Activated CD4-positive, alpha-beta T cell treated with anti-CD3 and anti-CD28 coated beads, Interleukin-2, amount 10 ng/mL, durations not matched to agents 24 days and 14 days (primary cell): ENCODE results near the gene CGRRF1. TPM values are rescaled to one million over a fixed set of nuclear protein-coding genes. Genes with fewer than 3 reads are reported as not detected.

Experiments used
- DNase-seq: peaks from one replicate; pipeline ENCODE4 v3.0.0; 2022
- H3K27ac Mint-ChIP-seq: one replicate; pipeline ENCODE4 v1.8.0; 2022; ENCODE audit warnings: mild to moderate bottlenecking, mixed read lengths
- H3K27me3 Mint-ChIP-seq: one replicate; pipeline ENCODE4 v1.8.0; 2022; ENCODE audit warnings: mixed read lengths
- H3K36me3 Mint-ChIP-seq: one replicate; pipeline ENCODE4 v1.8.0; 2022; ENCODE audit warnings: low read depth, mild to moderate bottlenecking, mixed read lengths
- H3K4me1 Mint-ChIP-seq: one replicate; pipeline ENCODE4 v1.8.0; 2021; ENCODE audit warnings: mixed read lengths
- H3K4me3 Mint-ChIP-seq: one replicate; pipeline ENCODE4 v1.8.0; 2022; ENCODE audit warnings: mild to moderate bottlenecking, moderate library complexity, mixed read lengths
- H3K9me3 Mint-ChIP-seq: one replicate; pipeline ENCODE4 v1.8.0; 2021; ENCODE audit warnings: mixed read lengths
- intact Hi-C: fragments of 100-400 bp; cut with micrococcal nuclease; formaldehyde crosslinking; loops from one replicate; pipeline ENCODE4 v1.15.1; 2023
- total RNA-seq: library from RNA; stranded (reverse); gene quantifications from 2 replicates; pipeline ENCODE4 v1.2.3, GENCODE V29; 2022

Gene CGRRF1
- total RNA-seq, 1 donor from 2014 or later: 11.9 TPM

- no peaks in the 10 kb centered on the region for H3K27me3 Mint-ChIP-seq
- peaks cover 6% of the 10 kb centered on the region for H3K36me3 Mint-ChIP-seq
- H3K4me1 Mint-ChIP-seq: peaks cover 2% of the 10 kb centered on the region
- intact Hi-C loops: no loop called here
- DNase-seq: no peak
- H3K9me3 Mint-ChIP-seq: no peaks in the 10 kb centered on the region
- H3K27ac Mint-ChIP-seq: no peak overlapping the region
- no peak overlapping the region for H3K4me3 Mint-ChIP-seq
Observed at GRCh38 chr14:54538055-54538454, 28.3 kb downstream of the CGRRF1 start.

- Mint-ChIP-seq H3K27me3 (peaks cover 11% of the 10 kb centered on the region), H3K36me3 (no peaks in the 10 kb centered on the region), H3K27ac (no peak overlapping the region), H3K9me3 (peaks cover 6% of the 10 kb centered on the region), H3K4me1 (no peaks in the 10 kb centered on the region), H3K4me3 (no peak overlapping the region)
- DNase-seq: no peak
- intact Hi-C loops: no loop called here
Observed at GRCh38 chr14:54547583-54547982, 37.9 kb downstream of the CGRRF1 start.

- intact Hi-C loops: no loop called here
Observed at GRCh38 chr14:54548491-54548890, 38.8 kb downstream of the CGRRF1 start.

GRCh38 chr14:54549862-54550261 is 40.2 kb downstream of the CGRRF1 start:
- Mint-ChIP-seq H3K27ac (no peak overlapping the region), H3K36me3 (no peaks in the 10 kb centered on the region), H3K4me1 (no peaks in the 10 kb centered on the region), H3K27me3 (peaks cover 15% of the 10 kb centered on the region), H3K4me3 (no peak overlapping the region), H3K9me3 (peaks cover 6% of the 10 kb centered on the region)
- intact Hi-C loops: no loop called here
- no peak for DNase-seq

More at GRCh38 chr14:54548491-54548890, 38.8 kb downstream of the CGRRF1 start:
- Mint-ChIP-seq H3K36me3 (no peaks in the 10 kb centered on the region), H3K27ac (no peak overlapping the region), H3K4me1 (no peaks in the 10 kb centered on the region), H3K4me3 (no peak overlapping the region), H3K9me3 (peaks cover 6% of the 10 kb centered on the region), H3K27me3 (peaks cover 15% of the 10 kb centered on the region)
- no peak for DNase-seq

GRCh38 chr14:54550514-54550913 is 40.8 kb downstream of the CGRRF1 start:
- H3K4me1 Mint-ChIP-seq: no peaks in the 10 kb centered on the region
- peaks cover 6% of the 10 kb centered on the region for H3K9me3 Mint-ChIP-seq
- intact Hi-C loops: no loop called here
- no peak overlapping the region for H3K4me3 Mint-ChIP-seq
- H3K36me3 Mint-ChIP-seq: no peaks in the 10 kb centered on the region
- peak; percentile 22 for DNase-seq
- peaks cover 15% of the 10 kb centered on the region for H3K27me3 Mint-ChIP-seq
- no peak overlapping the region for H3K27ac Mint-ChIP-seq

GRCh38 chr14:54554401-54554800 is 44.7 kb downstream of the CGRRF1 start:
- Mint-ChIP-seq H3K4me1 (no peaks in the 10 kb centered on the region), H3K4me3 (no peak overlapping the region), H3K27me3 (peaks cover 12% of the 10 kb centered on the region), H3K36me3 (no peaks in the 10 kb centered on the region), H3K9me3 (no peaks in the 10 kb centered on the region), H3K27ac (no peak overlapping the region)
- intact Hi-C loops: no loop called here
- no peak for DNase-seq

- peaks cover 17% of the 10 kb centered on the region for H3K27me3 Mint-ChIP-seq
- H3K4me3 Mint-ChIP-seq: no peak overlapping the region
- H3K4me1 Mint-ChIP-seq: no peaks in the 10 kb centered on the region
- intact Hi-C loops: no loop called here
- no peaks in the 10 kb centered on the region for H3K36me3 Mint-ChIP-seq
- H3K27ac Mint-ChIP-seq: no peak overlapping the region
- DNase-seq: no peak
- H3K9me3 Mint-ChIP-seq: no peaks in the 10 kb centered on the region
Observed at GRCh38 chr14:54555651-54556050, 45.9 kb downstream of the CGRRF1 start.

GRCh38 chr14:54556535-54556934 is 46.8 kb downstream of the CGRRF1 start:
- Mint-ChIP-seq H3K9me3 (no peaks in the 10 kb centered on the region), H3K4me3 (no peak overlapping the region), H3K4me1 (no peaks in the 10 kb centered on the region), H3K36me3 (no peaks in the 10 kb centered on the region), H3K27ac (no peak overlapping the region), H3K27me3 (peaks cover 19% of the 10 kb centered on the region)
- no peak for DNase-seq
- intact Hi-C loops: no loop called here

- no peaks in the 10 kb centered on the region for H3K36me3 Mint-ChIP-seq
- H3K4me1 Mint-ChIP-seq: peaks cover 13% of the 10 kb centered on the region
- intact Hi-C loops: loop anchor here (5.0 kb wide), 1 partner anchor 420 kb away; no protein-coding TSS in a partner anchor
Observed at GRCh38 chr14:54562334-54562733, 52.6 kb downstream of the CGRRF1 start.

GRCh38 chr14:54564071-54564867 is 54.6 kb downstream of the CGRRF1 start:
- H3K27ac Mint-ChIP-seq: peak overlapping the region; percentile 32
- intact Hi-C loops: loop anchor here (1.0 to 5.0 kb wide), 6 partner anchors 79 to 418 kb away; no protein-coding TSS in a partner anchor
- peaks cover 21% of the 10 kb centered on the region for H3K4me1 Mint-ChIP-seq

More at GRCh38 chr14:54562334-54562733, 52.6 kb downstream of the CGRRF1 start:
- Mint-ChIP-seq H3K4me3 (no peak overlapping the region), H3K9me3 (no peaks in the 10 kb centered on the region), H3K27me3 (peaks cover 27% of the 10 kb centered on the region), H3K27ac (no peak overlapping the region)
- DNase-seq: no peak

GRCh38 chr14:54564868-54565784 is 55.4 kb downstream of the CGRRF1 start:
- intact Hi-C loops: loop anchor here (1.0 to 5.0 kb wide), 8 partner anchors 62 to 417 kb away; partner anchors contain the start of gene GCH1
- Mint-ChIP-seq H3K27ac (peak overlapping the region; percentile 66), H3K9me3 (no peaks in the 10 kb centered on the region), H3K27me3 (peaks cover 45% of the 10 kb centered on the region), H3K4me3 (peak overlapping the region; percentile 81), H3K36me3 (no peaks in the 10 kb centered on the region), H3K4me1 (peaks cover 21% of the 10 kb centered on the region)
- peak; percentile 86 for DNase-seq

More at GRCh38 chr14:54564071-54564867, 54.6 kb downstream of the CGRRF1 start:
- no peak for DNase-seq
- peaks cover 39% of the 10 kb centered on the region for H3K27me3 Mint-ChIP-seq
- H3K4me3 Mint-ChIP-seq: peak overlapping the region; percentile 81
- no peaks in the 10 kb centered on the region for H3K36me3 Mint-ChIP-seq
- H3K9me3 Mint-ChIP-seq: no peaks in the 10 kb centered on the region

- peak; percentile 92 for DNase-seq
- H3K9me3 Mint-ChIP-seq: no peaks in the 10 kb centered on the region
- no peak overlapping the region for H3K27ac Mint-ChIP-seq
- H3K4me3 Mint-ChIP-seq: peak overlapping the region; percentile 81
- peaks cover 21% of the 10 kb centered on the region for H3K4me1 Mint-ChIP-seq
- no peaks in the 10 kb centered on the region for H3K36me3 Mint-ChIP-seq
- intact Hi-C loops: loop anchor here (2.0 to 5.0 kb wide), 5 partner anchors 61 to 336 kb away; partner anchors contain the start of genes CDKN3 and GCH1
- peaks cover 42% of the 10 kb centered on the region for H3K27me3 Mint-ChIP-seq
Observed at GRCh38 chr14:54565785-54566409, 56.2 kb downstream of the CGRRF1 start.
